DND-41 (cell line): ENCODE results near the gene PTGES2.
A peak's percentile ranks its signal among the peaks of the same experiment; 100 is the strongest.
"Not testable (repeated sequence)": the region's sequence is repeated elsewhere in the genome, so short reads cannot be mapped to it uniquely, and the experiment has no call there.

Experiments
- ATAC-seq: fragments of 200-7000 bp; cut with Tn5 transposase; 3 replicates; pipeline ENCODE4 v1.9.1; 2021; ENCODE audit warnings: low read depth; ENCODE audit not compliant: insufficient read depth
- DNase-seq: peaks from one replicate; pipeline ENCODE4 v3.0.0-alpha.2; 2020
- H2AFZ ChIP-seq: 2 replicates; pipeline ENCODE4 v1.6.0; 2012; ENCODE audit warnings: low read depth, low read length
- H3K27ac ChIP-seq: 2 replicates; pipeline ENCODE4 v1.5.1; 2012; ENCODE audit warnings: low read length, inconsistent platforms
- H3K27me3 ChIP-seq: fragments of 200-600 bp; sonication (generic); 2 replicates; pipeline ENCODE4 v1.6.0; 2012; ENCODE audit warnings: low read length, mild to moderate bottlenecking, inconsistent platforms; ENCODE audit not compliant: insufficient read depth, poor library complexity
- H3K36me3 ChIP-seq: 2 replicates; pipeline ENCODE4 v1.5.1; 2012; ENCODE audit warnings: low read length, inconsistent platforms; ENCODE audit not compliant: insufficient read depth
- H3K4me1 ChIP-seq: 2 replicates; pipeline ENCODE4 v1.5.1; 2012; ENCODE audit warnings: mild to moderate bottlenecking, low read length; ENCODE audit not compliant: insufficient read depth
- H3K4me2 ChIP-seq: 2 replicates; pipeline ENCODE4 v1.6.0; 2012; ENCODE audit warnings: mild to moderate bottlenecking, moderate library complexity, low read length, inconsistent platforms; ENCODE audit not compliant: insufficient read depth
- H3K4me3 ChIP-seq, 2 experiments: fragments of 200-600 bp in 1 of 2; shearing (Covaris generic) in 1 of 2; 2 replicates each; pipeline ENCODE4 v1.5.1; 2012 to 2016; ENCODE audit warnings: inconsistent platforms in 2 of 2, low read length in 2 of 2, mild to moderate bottlenecking in 2 of 2, low read depth in 1 of 2, moderate library complexity in 1 of 2
- H3K79me2 ChIP-seq: 2 replicates; pipeline ENCODE4 v1.6.0; 2012; ENCODE audit warnings: low read length, inconsistent platforms; ENCODE audit not compliant: insufficient read depth
- H3K9ac ChIP-seq: 2 replicates; pipeline ENCODE4 v1.6.0; 2012; ENCODE audit warnings: low read depth, mild to moderate bottlenecking, inconsistent platforms, low read length, moderate library complexity
- H3K9me3 ChIP-seq: 2 replicates; pipeline ENCODE4 v1.5.1; 2012; ENCODE audit warnings: low read length, moderate library complexity, mild to moderate bottlenecking, inconsistent platforms; ENCODE audit not compliant: insufficient read depth, severe bottlenecking
- H4K20me1 ChIP-seq: 2 replicates; pipeline ENCODE4 v1.6.0; 2012; ENCODE audit warnings: low read length; ENCODE audit not compliant: insufficient read depth
- CTCF ChIP-seq: IDR thresholded peaks from 2 replicates; pipeline ENCODE4 v1.5.1; 2012; ENCODE audit warnings: borderline replicate concordance, low read length, moderate library complexity, mild to moderate bottlenecking; ENCODE audit not compliant: poor library complexity, severe bottlenecking; ENCODE audit errors: extremely low read depth
- EZH2 ChIP-seq: IDR thresholded peaks from 3 replicates; pipeline ENCODE4 v1.6.1; 2012; ENCODE audit warnings: borderline replicate concordance, low read depth, mild to moderate bottlenecking, moderate library complexity, low read length, inconsistent platforms; ENCODE audit not compliant: severe bottlenecking

PTGES2 gene

DNA sequence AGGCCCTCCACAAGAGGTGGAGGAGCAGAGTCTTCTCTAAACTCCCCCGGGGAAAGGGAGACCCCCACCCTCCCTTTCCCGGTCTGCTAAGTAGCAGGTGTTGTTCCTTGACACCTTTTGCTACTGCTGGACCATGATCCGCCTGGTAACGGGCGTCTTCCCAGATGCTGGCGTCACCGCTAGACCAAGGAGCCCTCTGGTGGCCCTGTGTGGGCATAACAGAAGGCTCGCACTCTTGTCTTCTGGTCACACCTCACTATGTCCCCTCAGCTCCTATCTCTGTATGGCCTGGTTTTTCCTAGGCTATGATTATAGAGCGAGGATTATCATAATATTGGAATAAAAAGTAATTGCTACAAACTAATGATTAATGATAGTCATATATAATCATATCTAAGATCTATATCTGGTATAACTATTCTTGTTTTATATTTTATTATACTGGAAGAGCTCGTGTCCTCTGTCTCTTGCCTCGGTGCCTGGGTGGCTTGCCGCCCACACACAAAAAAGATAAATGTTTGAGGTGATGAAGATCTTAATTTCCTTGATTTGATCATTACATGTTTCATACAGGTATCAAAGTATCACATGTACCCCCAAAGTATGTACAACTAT is 2.6 kb upstream of the PTGES2 start:
- peak; percentile 6 for TF ChIP-seq CTCF
- H3K4me1 ChIP-seq: peaks cover 28% of the 10 kb centered on the region
- peaks cover 23% of the 10 kb centered on the region for H3K79me2 ChIP-seq
- H4K20me1 ChIP-seq: peaks cover 11% of the 10 kb centered on the region; the same call in 1 of the 2 replicates
- H2AFZ ChIP-seq, H3K4me3 ChIP-seq, H3K9me3 ChIP-seq, ATAC-seq, H3K27ac ChIP-seq, H3K4me2 ChIP-seq, H3K9ac ChIP-seq, H3K36me3 ChIP-seq, H3K27me3 ChIP-seq: not testable (repeated sequence)
- peak; percentile 59 for DNase-seq

GRCh38 chr9:128128836-128129590 is 1.5 kb upstream of the PTGES2 start:
- Histone ChIP-seq H3K9ac (peak overlapping the region; percentile 97), H3K79me2 (peaks cover 31% of the 10 kb centered on the region), H3K4me3 (peak overlapping the region; percentile 28 to 64), H3K4me1 (peaks cover 35% of the 10 kb centered on the region), H3K4me2 (peak overlapping the region; percentile 68), H2AFZ (peak overlapping the region; percentile 74), H3K36me3 (peaks cover 13% of the 10 kb centered on the region), H3K9me3 (no peaks in the 10 kb centered on the region), H3K27ac (peak overlapping the region; percentile 96), H4K20me1 (peaks cover 20% of the 10 kb centered on the region), H3K27me3 (no peaks in the 10 kb centered on the region)
- no peak for ATAC-seq
- no peak for TF ChIP-seq EZH2
- TF ChIP-seq CTCF: no peak
- no peak for DNase-seq

GRCh38 chr9:128127990-128128835 is 684 bp upstream of the PTGES2 start:
- peak overlapping the region; percentile 28 to 64 for H3K4me3 ChIP-seq
- TF ChIP-seq EZH2 (no peak), CTCF (no peak)

More at GRCh38 chr9:128127990-128128835, 684 bp upstream of the PTGES2 start:
- no peaks in the 10 kb centered on the region for H3K27me3 ChIP-seq
- H3K9me3 ChIP-seq: no peaks in the 10 kb centered on the region
- H3K4me1 ChIP-seq: peaks cover 35% of the 10 kb centered on the region
- ATAC-seq (peak; percentile 83), DNase-seq (peak; percentile 86)
- H3K9ac ChIP-seq: peak overlapping the region; percentile 97
- peaks cover 20% of the 10 kb centered on the region for H4K20me1 ChIP-seq
- H3K79me2 ChIP-seq: peaks cover 31% of the 10 kb centered on the region
- H3K4me2 ChIP-seq: peak overlapping the region; percentile 68
- peak overlapping the region; percentile 96 for H3K27ac ChIP-seq
- peak overlapping the region; percentile 74 for H2AFZ ChIP-seq
- peaks cover 19% of the 10 kb centered on the region for H3K36me3 ChIP-seq
